Right lobe of liver (tissue), 6 donors: ENCODE results near the gene RSU1. TPM values are rescaled to one million over a fixed set of nuclear protein-coding genes. Genes with fewer than 3 reads are reported as not detected.

ENCODE experiments used
- ATAC-seq, 4 donors: fragments of 200-7000 bp; cut with Tn5 transposase; one replicate each; pipeline ENCODE4 v1.9.1; 2020; ENCODE audit warnings: mild to moderate bottlenecking in 4 of 4, moderate library complexity in 4 of 4
- DNase-seq, 3 donors: peaks; one replicate each; pipeline ENCODE4 v3.0.0-alpha.2; 2020
- H3K27ac ChIP-seq, 3 donors: fragments of 200-600 bp; one replicate each; pipeline ENCODE4 v1.8.0; 2022
- H3K27me3 ChIP-seq, 2 donors: fragments of 200-600 bp; one replicate each; pipeline ENCODE4 v1.8.0; 2022
- H3K36me3 ChIP-seq, 4 donors: fragments of 200-600 bp; sonication (generic) in 1 of 4; one replicate each; pipeline versions ENCODE4 v1.5.1 to v1.8.0; 2017 to 2022; ENCODE audit warnings: control low read depth in 1 of 4
- H3K4me1 ChIP-seq, 4 donors: fragments of 200-600 bp; sonication (generic) in 1 of 4; one replicate each; pipeline versions ENCODE4 v1.5.1 to v1.8.0; 2017 to 2022; ENCODE audit warnings: control low read depth in 1 of 4
- H3K4me3 ChIP-seq, 3 donors: fragments of 200-600 bp; one replicate each; pipeline ENCODE4 v1.8.0; 2022
- H3K9me3 ChIP-seq, 4 donors: fragments of 200-600 bp; sonication (generic) in 1 of 4; one replicate each; pipeline versions ENCODE4 v1.5.1 to v1.8.0; 2017 to 2022; ENCODE audit warnings: control low read depth in 1 of 4
- POLR2A ChIP-seq: fragments of 450-650 bp; IDR thresholded peaks from one replicate; pipeline ENCODE4 v1.6.1; 2017; ENCODE audit warnings: antibody characterized with exemption, mild to moderate bottlenecking
- WGBS: methylation state at CpG from one replicate; pipeline ENCODE4 v1.1.6; 2018; ENCODE audit warnings: low coverage, low lambda C conversion rate; ENCODE audit not compliant: insufficient coverage; ENCODE audit errors: missing lambda C conversion rate; 5-methylcytosine and 5-hydroxymethylcytosine counted together
- intact Hi-C, 2 donors: fragments of 100-400 bp; cut with DNase I; formaldehyde crosslinking; loops; one replicate each; pipeline versions ENCODE4 v1.11.2 to v1.14.1; 2022
- total RNA-seq, 6 experiments: library from RNA; depleted of rRNA in 2 of 6; stranded (reverse); fragments of >200 nt in 2 of 6; fragmentation: NEBNext Ultra II Directional in 3 of 6; extraction: Animal tissue kit (Norgen Biotek cat#: 25700) in 3 of 6; gene quantifications; one replicate each; pipeline versions ENCODE4 v1.1.0 to v1.2.4, GENCODE V29; 2016 to 2023
- TF ChIP-seq, protein P1 (sequence below), 4 donors: fragments of 200-600 bp in 3 of 4; fragments of 450-650 bp in 1 of 4; IDR thresholded peaks; one replicate each; pipeline versions ENCODE4 v1.5.1 to v1.8.0; 2016 to 2022; ENCODE audit warnings: antibody characterized with exemption in 4 of 4, mild to moderate bottlenecking in 2 of 4
- donor health status: DM: no; HTN: yes; CAD: no.
- donor health status: DM: no; HTN: no; CAD: no.
- donor health status: DM: no; HTN: no; CAD: no.
- donor health status: DM: no; HTN: yes; CAD: no.
- donor health status: DM: no; HTN: yes; CAD: no.

The RSU1 gene
- total RNA-seq, 6 experiments from 2014 or later, result 24.1 to 44.5 (median 28.4) TPM

DNA sequence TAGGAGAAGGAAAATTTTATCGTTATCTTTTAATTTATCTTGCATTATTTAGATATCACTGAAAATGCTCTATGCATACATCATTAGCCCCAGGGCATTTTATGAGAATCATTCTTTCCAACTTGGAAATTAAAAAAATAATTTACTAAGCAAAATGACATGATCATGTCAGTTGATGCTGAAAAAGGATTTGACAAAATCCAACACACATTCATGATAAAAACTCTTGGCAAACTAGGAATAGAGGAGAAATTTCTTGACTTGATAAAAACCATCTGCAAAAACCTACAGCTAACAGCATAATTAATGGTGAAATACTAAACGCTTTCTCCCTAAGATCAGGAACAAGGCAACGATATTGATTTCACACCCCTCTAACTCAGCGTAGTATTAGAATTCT lies 40.2 kb upstream of the RSU1 start:
- WGBS, result 51% methylated on average over 4 of the region's 4 CpGs
- H3K27me3 ChIP-seq, result no peaks in the 10 kb centered on the region
- no peak for ATAC-seq
- no peaks in the 10 kb centered on the region for H3K36me3 ChIP-seq
- intact Hi-C loops, result no loop called here
- H3K4me1 ChIP-seq, result no peaks in the 10 kb centered on the region
- TF ChIP-seq, protein P1, sequence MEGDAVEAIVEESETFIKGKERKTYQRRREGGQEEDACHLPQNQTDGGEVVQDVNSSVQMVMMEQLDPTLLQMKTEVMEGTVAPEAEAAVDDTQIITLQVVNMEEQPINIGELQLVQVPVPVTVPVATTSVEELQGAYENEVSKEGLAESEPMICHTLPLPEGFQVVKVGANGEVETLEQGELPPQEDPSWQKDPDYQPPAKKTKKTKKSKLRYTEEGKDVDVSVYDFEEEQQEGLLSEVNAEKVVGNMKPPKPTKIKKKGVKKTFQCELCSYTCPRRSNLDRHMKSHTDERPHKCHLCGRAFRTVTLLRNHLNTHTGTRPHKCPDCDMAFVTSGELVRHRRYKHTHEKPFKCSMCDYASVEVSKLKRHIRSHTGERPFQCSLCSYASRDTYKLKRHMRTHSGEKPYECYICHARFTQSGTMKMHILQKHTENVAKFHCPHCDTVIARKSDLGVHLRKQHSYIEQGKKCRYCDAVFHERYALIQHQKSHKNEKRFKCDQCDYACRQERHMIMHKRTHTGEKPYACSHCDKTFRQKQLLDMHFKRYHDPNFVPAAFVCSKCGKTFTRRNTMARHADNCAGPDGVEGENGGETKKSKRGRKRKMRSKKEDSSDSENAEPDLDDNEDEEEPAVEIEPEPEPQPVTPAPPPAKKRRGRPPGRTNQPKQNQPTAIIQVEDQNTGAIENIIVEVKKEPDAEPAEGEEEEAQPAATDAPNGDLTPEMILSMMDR (IDR thresholded peaks at IDR 0.05), result no peak
- no peak for TF ChIP-seq POLR2A
- H3K4me3 ChIP-seq, result no peak overlapping the region
- no peak overlapping the region for H3K27ac ChIP-seq
- no peaks in the 10 kb centered on the region for H3K9me3 ChIP-seq
- DNase-seq, result no peak

DNA sequence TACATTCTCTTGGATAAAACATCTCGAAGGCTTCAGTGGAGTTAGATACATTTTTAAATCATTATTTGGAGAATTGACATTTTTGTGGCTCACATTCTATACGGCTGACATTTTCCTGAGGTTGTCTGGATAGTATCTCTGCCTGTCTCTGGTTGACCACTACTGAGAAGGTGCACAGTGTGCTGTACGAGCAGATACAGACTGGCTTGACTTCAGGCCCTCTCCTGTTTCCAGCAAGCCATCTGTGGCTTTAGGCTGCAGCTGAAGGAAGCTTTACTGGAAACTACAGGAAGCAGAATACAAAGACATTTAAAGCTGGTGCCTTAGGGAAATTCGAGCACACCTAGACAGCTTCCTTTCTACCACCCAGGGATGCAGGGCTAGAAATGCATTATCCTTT lies 39.3 kb upstream of the RSU1 start:
- TF ChIP-seq POLR2A, result no peak
- TF ChIP-seq, protein P1 (IDR thresholded peaks at IDR 0.05), result no peak
- DNase-seq (no peak), ATAC-seq (no peak)
- H3K27ac ChIP-seq, result no peak overlapping the region
- no peaks in the 10 kb centered on the region for H3K4me1 ChIP-seq
- WGBS, result 34% methylated on average over 4 of the region's 4 CpGs
- no peaks in the 10 kb centered on the region for H3K9me3 ChIP-seq
- H3K36me3 ChIP-seq, result no peaks in the 10 kb centered on the region
- intact Hi-C loops, result no loop called here
- H3K4me3 ChIP-seq, result no peak overlapping the region
- no peaks in the 10 kb centered on the region for H3K27me3 ChIP-seq

DNA sequence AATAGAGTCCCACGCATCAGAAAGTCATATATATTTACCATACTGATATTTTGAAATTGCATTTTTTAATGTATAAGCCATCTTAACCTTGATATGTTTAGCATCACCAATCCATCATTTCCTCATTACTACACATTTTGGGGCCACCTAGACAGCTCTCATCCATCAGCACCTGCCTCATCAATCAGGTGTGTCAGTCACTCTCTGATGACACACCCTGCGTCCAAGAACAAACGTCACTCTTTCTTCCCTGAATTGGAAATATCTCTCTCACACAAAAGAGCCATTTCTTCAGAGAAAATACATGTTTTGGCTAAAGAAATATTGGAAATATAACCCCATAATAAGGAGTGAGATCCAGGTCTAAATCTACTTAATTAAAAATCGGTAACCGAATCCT lies 38.9 kb upstream of the RSU1 start:
- Histone ChIP-seq H3K36me3 (no peaks in the 10 kb centered on the region), H3K27ac (no peak overlapping the region), H3K4me1 (no peaks in the 10 kb centered on the region), H3K27me3 (no peaks in the 10 kb centered on the region), H3K9me3 (no peaks in the 10 kb centered on the region), H3K4me3 (no peak overlapping the region)
- intact Hi-C loops, result no loop called here
- 80% methylated on average over 5 of the region's 5 CpGs for WGBS
- no peak for TF ChIP-seq POLR2A
- TF ChIP-seq, protein P1 (IDR thresholded peaks at IDR 0.05), result no peak
- no peak for ATAC-seq
- DNase-seq, result no peak

- Histone ChIP-seq H3K36me3 (no peaks in the 10 kb centered on the region), H3K27me3 (no peaks in the 10 kb centered on the region), H3K4me3 (no peak overlapping the region), H3K4me1 (no peaks in the 10 kb centered on the region), H3K27ac (no peak overlapping the region), H3K9me3 (no peaks in the 10 kb centered on the region)
- intact Hi-C loops, result no loop called here
- ATAC-seq (no peak), DNase-seq (no peak)
- no peak for TF ChIP-seq POLR2A
- TF ChIP-seq, protein P1 (IDR thresholded peaks at IDR 0.05), result no peak
Measured at GRCh38 chr10:16854623-16855022, 37.4 kb upstream of the RSU1 start.

DNA sequence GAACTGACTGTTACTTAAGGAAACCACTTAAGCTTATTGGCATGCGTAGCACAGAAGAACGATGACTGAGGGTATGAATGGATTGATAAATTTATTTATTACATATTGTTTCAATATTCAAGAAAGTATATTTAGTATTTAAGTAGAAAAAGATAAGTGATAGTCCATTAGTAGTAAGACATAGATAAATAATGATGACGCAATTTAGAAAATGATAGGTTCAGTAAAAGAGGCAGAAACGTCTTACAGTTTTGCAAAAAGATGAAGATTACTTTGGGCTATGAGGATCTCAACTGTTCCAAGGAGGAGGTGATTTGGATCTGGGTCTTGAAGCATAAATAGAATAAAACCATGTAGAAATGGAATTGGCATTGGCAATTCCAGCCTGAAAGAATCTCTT lies 36.6 kb upstream of the RSU1 start:
- intact Hi-C loops, result no loop called here
- DNase-seq, result no peak
- Histone ChIP-seq H3K9me3 (no peaks in the 10 kb centered on the region), H3K4me1 (no peaks in the 10 kb centered on the region), H3K27me3 (no peaks in the 10 kb centered on the region), H3K27ac (no peak overlapping the region), H3K36me3 (no peaks in the 10 kb centered on the region), H3K4me3 (no peak overlapping the region)
- 73% methylated on average over 4 of the region's 4 CpGs for WGBS
- TF ChIP-seq, protein P1 (IDR thresholded peaks at IDR 0.05), result no peak
- TF ChIP-seq POLR2A, result no peak
- ATAC-seq, result no peak
